ENCODE data around the gene SORCS1.

The SORCS1 gene

DNA sequence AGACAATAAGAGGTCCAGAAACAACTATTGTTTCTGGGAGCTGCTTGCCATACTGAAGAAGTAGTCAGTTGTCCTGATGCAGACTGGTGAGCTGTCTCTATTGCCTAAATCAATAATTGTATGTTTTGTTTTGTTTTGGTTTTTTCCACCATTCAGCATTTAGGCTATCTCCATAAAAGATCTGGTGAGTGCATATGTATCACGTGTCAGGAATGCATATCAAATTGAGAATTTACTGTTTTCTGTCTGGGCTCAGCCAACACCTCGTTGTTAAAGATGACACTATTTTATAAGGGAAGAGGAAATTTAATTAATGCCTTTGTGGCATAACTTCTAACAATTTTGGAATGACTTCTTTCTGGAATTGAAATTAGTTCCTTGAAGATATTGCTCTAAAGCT lies 66.2 kb downstream of the SORCS1 start:
- TF ChIP-seq EZH2 (IDR thresholded peaks at IDR 0.05), result no peak
- TF ChIP-seq POLR2AphosphoS5 (IDR thresholded peaks at IDR 0.05; ENCODE audit: borderline replicate concordance, low read depth, low read length), result no peak
- no peak for TF ChIP-seq FOXP2 (optimal IDR thresholded peaks at IDR 0.05; ENCODE audit: control extremely low read depth, extremely low read length, insufficient read depth)
- no peaks in the 10 kb centered on the region for H3K9me3 ChIP-seq (ENCODE audit: low read depth, low read length)
- H3K9ac ChIP-seq (ENCODE audit: insufficient read length), result no peak overlapping the region
- DNase-seq (ENCODE audit: low read depth, low spot score), result no peak
- no peaks in the 10 kb centered on the region for H3K36me3 ChIP-seq (ENCODE audit: insufficient read depth, low read length)
- no peak overlapping the region for H3K27ac ChIP-seq
- no peak overlapping the region for H3K4me3 ChIP-seq

DNA sequence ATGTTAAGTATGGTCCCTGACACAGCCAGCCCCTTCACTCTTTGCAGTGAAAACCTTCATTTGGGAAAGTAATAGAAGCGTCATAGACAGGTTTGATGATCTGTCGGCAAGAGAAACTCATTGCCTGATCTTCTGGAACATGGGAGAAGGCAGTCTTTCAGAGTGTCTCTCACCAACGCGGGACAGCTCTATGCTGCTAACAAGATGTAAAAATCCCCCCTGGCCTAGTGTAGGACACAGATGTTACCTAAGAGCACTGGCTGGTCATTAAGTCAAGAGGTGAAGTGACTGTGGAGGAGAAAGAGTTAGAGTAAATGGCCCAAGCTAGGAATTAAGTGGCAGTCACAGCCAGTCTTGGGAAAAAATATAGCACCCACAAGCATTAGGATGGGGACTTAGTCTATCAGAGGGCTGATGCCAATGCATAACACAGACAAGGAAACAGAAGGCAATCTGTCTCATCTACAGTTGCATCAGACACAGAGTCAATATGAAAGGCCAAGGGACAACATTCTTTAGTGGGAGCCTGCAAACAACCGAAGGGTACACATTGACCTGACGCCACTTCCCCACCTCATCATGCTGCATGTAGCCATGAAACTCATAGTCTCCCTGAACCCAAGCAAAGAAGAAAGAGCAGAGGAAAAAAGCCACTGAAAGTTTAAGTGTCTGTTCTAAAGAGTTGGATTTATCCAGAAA lies 69.5 kb downstream of the SORCS1 start:
- Histone ChIP-seq H3K9ac (ENCODE audit: insufficient read length) (no peak overlapping the region), H3K36me3 (ENCODE audit: insufficient read depth, low read length) (no peaks in the 10 kb centered on the region), H3K9me3 (ENCODE audit: low read depth, low read length) (no peaks in the 10 kb centered on the region), H3K27ac (no peak overlapping the region), H3K4me3 (no peak overlapping the region)
- no peak for TF ChIP-seq EZH2 (IDR thresholded peaks at IDR 0.05)
- no peak for TF ChIP-seq FOXP2 (optimal IDR thresholded peaks at IDR 0.05; ENCODE audit: control extremely low read depth, extremely low read length, insufficient read depth)
- TF ChIP-seq POLR2AphosphoS5 (IDR thresholded peaks at IDR 0.05; ENCODE audit: borderline replicate concordance, low read depth, low read length), result no peak
- DNase-seq (ENCODE audit: low read depth, low spot score), result no peak

GRCh38 chr10:107092321-107092720 lies 72.2 kb downstream of the SORCS1 start:
- no peak for DNase-seq (ENCODE audit: low read depth, low spot score)
- H3K27ac ChIP-seq, result no peak overlapping the region
- TF ChIP-seq FOXP2 (optimal IDR thresholded peaks at IDR 0.05; ENCODE audit: control extremely low read depth, extremely low read length, insufficient read depth) (no peak), POLR2AphosphoS5 (IDR thresholded peaks at IDR 0.05; ENCODE audit: borderline replicate concordance, low read depth, low read length) (no peak), EZH2 (IDR thresholded peaks at IDR 0.05) (no peak)
- H3K9ac ChIP-seq (ENCODE audit: insufficient read length), result no peak overlapping the region
- H3K36me3 ChIP-seq (ENCODE audit: insufficient read depth, low read length), result no peaks in the 10 kb centered on the region
- H3K9me3 ChIP-seq (ENCODE audit: low read depth, low read length), result no peaks in the 10 kb centered on the region
- H3K4me3 ChIP-seq, result no peak overlapping the region

- Histone ChIP-seq H3K4me3 (no peak overlapping the region), H3K36me3 (ENCODE audit: insufficient read depth, low read length) (no peaks in the 10 kb centered on the region), H3K9me3 (ENCODE audit: low read depth, low read length) (no peaks in the 10 kb centered on the region), H3K27ac (no peak overlapping the region), H3K9ac (ENCODE audit: insufficient read length) (no peak overlapping the region)
- no peak for TF ChIP-seq POLR2AphosphoS5 (IDR thresholded peaks at IDR 0.05; ENCODE audit: borderline replicate concordance, low read depth, low read length)
- no peak for TF ChIP-seq FOXP2 (optimal IDR thresholded peaks at IDR 0.05; ENCODE audit: control extremely low read depth, extremely low read length, insufficient read depth)
- no peak for TF ChIP-seq EZH2 (IDR thresholded peaks at IDR 0.05)
- DNase-seq (ENCODE audit: low read depth, low spot score), result no peak
These were observed 73.4 kb downstream of the SORCS1 start for GRCh38 chr10:107091126-107091525.

GRCh38 chr10:107085665-107086525 lies 78.6 kb downstream of the SORCS1 start:
- H3K36me3 ChIP-seq (ENCODE audit: insufficient read depth, low read length), result no peaks in the 10 kb centered on the region
- no peak overlapping the region for H3K9ac ChIP-seq (ENCODE audit: insufficient read length)
- H3K27ac ChIP-seq, result no peak overlapping the region
- no peaks in the 10 kb centered on the region for H3K9me3 ChIP-seq (ENCODE audit: low read depth, low read length)
- H3K4me3 ChIP-seq, result no peak overlapping the region
- DNase-seq (ENCODE audit: low read depth, low spot score), result no peak
- TF ChIP-seq EZH2 (IDR thresholded peaks at IDR 0.05) (no peak), FOXP2 (optimal IDR thresholded peaks at IDR 0.05; ENCODE audit: control extremely low read depth, extremely low read length, insufficient read depth) (no peak), POLR2AphosphoS5 (IDR thresholded peaks at IDR 0.05; ENCODE audit: borderline replicate concordance, low read depth, low read length) (no peak)

DNA sequence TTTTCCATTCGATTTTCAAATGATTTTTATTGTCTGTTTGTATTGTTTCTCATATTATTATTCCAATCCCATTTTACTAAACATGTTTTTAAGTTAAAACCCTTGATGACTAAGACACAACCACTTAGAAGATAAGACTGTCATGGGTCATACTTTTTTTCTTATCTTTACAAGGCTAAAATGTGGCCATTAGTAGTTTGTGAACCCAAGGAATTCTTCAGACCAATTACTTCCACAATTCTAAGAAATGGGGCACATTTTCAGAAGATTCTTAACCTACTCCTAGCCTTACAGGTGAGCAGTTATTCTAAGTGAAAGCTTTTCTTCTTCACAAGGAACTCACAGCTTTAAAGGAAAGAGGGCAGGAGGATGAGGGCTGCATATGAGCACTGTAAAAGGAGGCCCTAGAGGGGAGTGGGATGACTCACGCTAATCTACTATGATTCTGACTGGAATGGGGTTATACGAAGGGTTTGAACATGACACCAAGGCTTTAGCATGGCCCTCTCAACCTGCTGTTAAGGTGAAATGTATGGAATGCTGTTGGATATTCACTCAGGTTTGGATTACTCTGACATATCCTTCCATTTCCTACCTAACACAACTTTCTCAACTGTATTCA lies 81.0 kb downstream of the SORCS1 start:
- no peak for DNase-seq (ENCODE audit: low read depth, low spot score)

GRCh38 chr10:107081644-107082043 lies 82.9 kb downstream of the SORCS1 start:
- Histone ChIP-seq H3K9ac (ENCODE audit: insufficient read length) (no peak overlapping the region), H3K9me3 (ENCODE audit: low read depth, low read length) (no peaks in the 10 kb centered on the region), H3K4me3 (no peak overlapping the region), H3K27ac (no peak overlapping the region), H3K36me3 (ENCODE audit: insufficient read depth, low read length) (no peaks in the 10 kb centered on the region)
- TF ChIP-seq EZH2 (IDR thresholded peaks at IDR 0.05), result no peak
- no peak for TF ChIP-seq FOXP2 (optimal IDR thresholded peaks at IDR 0.05; ENCODE audit: control extremely low read depth, extremely low read length, insufficient read depth)
- TF ChIP-seq POLR2AphosphoS5 (IDR thresholded peaks at IDR 0.05; ENCODE audit: borderline replicate concordance, low read depth, low read length), result no peak
- DNase-seq (ENCODE audit: low read depth, low spot score), result no peak

More for the DNA sequence above, 81.0 kb downstream of the SORCS1 start:
- TF ChIP-seq POLR2AphosphoS5 (IDR thresholded peaks at IDR 0.05; ENCODE audit: borderline replicate concordance, low read depth, low read length) (no peak), EZH2 (IDR thresholded peaks at IDR 0.05) (no peak), FOXP2 (optimal IDR thresholded peaks at IDR 0.05; ENCODE audit: control extremely low read depth, extremely low read length, insufficient read depth) (no peak)
- Histone ChIP-seq H3K27ac (no peak overlapping the region), H3K36me3 (ENCODE audit: insufficient read depth, low read length) (no peaks in the 10 kb centered on the region), H3K9ac (ENCODE audit: insufficient read length) (no peak overlapping the region), H3K4me3 (no peak overlapping the region), H3K9me3 (ENCODE audit: low read depth, low read length) (no peaks in the 10 kb centered on the region)

DNA sequence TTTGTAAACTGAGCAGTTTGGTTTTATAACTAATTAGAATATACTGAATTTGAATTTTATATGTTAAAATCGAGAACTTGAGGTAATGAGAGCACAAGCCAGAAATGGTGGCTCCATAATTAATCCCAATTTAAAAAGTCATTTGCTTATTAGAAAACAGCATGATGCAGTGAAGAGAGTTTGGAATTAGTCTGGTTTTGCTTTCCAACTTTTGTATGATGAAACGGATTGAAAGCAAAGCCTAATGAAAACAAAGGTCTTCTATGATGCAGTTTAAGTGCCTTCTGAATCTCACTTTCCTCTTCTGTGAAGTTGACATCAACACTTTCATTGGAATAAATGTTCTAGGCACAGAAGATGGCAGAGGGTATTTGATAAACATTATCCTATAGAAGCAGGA lies 89.4 kb downstream of the SORCS1 start:
- TF ChIP-seq POLR2AphosphoS5 (IDR thresholded peaks at IDR 0.05; ENCODE audit: borderline replicate concordance, low read depth, low read length), result no peak
- no peak for TF ChIP-seq EZH2 (IDR thresholded peaks at IDR 0.05)
- TF ChIP-seq FOXP2 (optimal IDR thresholded peaks at IDR 0.05; ENCODE audit: control extremely low read depth, extremely low read length, insufficient read depth), result no peak
- no peak for DNase-seq (ENCODE audit: low read depth, low spot score)
- H3K27ac ChIP-seq, result no peak overlapping the region
- H3K36me3 ChIP-seq (ENCODE audit: insufficient read depth, low read length), result no peaks in the 10 kb centered on the region
- no peak overlapping the region for H3K4me3 ChIP-seq
- no peaks in the 10 kb centered on the region for H3K9me3 ChIP-seq (ENCODE audit: low read depth, low read length)
- no peak overlapping the region for H3K9ac ChIP-seq (ENCODE audit: insufficient read length)
